NCI-H345 treated with DMSO at 0.1 percent for 48 hours (cell line): ENCODE data around the gene NAT14.
A peak's percentile ranks its signal among the peaks of the same experiment; 100 is the strongest.
"Not testable (repeated sequence)": the region's sequence is repeated elsewhere in the genome, so short reads cannot be mapped to it uniquely, and the experiment has no call there.

Source experiments
- DNase-seq: peaks from one replicate; lab custom pipeline; 2025; ENCODE audit not compliant: unreplicated experiment; lab: John Stamatoyannopoulos, UW

Gene NAT14, protein sequence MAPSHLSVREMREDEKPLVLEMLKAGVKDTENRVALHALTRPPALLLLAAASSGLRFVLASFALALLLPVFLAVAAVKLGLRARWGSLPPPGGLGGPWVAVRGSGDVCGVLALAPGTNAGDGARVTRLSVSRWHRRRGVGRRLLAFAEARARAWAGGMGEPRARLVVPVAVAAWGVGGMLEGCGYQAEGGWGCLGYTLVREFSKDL

DNA sequence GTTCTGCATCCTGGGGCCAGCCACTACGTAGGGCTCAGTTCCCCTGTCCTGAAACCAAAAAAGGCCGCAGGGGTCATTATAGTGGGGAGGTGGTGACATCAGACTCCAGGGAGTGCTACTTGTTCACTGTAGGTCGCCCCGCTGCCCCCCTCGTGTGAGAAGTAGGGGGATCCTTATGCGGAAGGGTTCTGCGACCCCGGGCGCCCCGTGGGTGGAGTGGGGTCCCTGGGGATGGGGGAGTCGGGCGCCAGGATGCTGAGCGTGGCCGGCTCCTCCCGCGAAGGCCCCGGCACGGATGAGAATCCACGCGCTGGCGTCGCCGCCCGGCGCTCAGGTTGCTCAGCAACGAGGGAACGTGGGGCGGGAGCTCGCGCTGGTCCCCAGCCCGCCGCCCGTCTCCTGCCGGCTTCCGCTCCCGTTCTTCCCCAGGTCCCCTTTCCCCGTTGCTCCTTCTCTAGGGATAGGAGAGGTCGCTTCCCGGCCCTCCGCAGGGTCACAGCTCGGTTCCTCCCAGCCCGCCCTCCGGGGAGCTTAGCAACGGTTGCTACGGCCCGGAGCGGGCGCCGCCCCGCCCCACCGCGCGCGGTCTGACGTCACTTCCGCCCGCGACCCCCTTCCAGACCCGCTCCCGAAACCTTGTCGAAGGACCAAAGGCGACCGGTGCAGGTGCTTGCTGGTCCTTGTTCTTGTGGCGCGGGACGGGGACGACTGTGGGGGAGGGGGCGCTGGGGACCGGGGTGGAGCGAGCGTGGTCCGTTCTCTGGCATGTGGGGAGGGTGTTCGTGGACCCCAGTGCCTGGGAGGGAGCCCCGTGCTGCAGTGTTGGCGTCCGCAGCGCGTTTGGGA lies at the start of gene NAT14:
TSS of gene NAT14 (plus strand) at position 596 of the 846 bp plus-strand sequence. CDS start 521 bp downstream, outside the sequence.
- peak; percentile 33 for DNase-seq

DNA sequence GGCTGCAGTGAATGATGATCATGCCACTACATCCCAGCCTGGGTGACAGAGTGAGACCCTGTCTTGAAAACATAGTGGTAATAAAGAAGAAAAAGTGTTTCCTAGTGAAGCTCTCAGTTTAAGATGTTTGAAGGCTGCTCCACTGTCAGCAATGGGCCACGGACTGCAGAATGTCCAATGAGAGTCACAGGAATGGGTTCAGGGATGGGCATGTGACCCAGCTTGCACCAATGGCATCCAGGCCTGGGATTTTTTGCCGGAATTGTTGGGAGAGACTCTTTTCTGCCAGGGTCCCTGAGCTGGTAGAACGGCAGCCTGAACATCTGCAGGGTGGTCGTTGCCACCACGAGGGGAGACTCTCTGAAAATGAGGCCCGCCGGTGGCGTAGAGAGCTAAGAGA lies 48.1 kb upstream of the NAT14 start:
- DNase-seq: no peak

DNA sequence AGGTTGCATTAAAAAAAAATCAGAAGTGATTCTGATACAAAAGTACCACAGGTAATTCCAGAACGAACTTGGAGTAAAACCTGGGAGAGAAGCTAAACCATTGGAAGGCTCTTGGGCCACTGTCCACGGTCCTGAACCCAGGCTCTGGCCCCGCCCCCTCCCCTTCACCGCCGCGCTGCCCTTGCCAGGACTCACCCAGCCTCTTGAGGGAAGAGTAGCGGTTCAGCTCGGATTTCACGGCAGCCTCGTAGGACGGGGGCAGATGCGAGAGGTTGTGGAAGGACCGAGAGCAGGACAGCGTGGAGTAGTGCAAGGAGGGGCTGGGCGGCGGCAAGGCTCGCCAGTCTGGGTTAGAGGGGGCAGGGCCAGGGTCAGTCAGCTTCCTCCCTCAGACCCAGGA lies 47.6 kb upstream of the NAT14 start:
- DNase-seq: no peak

DNA sequence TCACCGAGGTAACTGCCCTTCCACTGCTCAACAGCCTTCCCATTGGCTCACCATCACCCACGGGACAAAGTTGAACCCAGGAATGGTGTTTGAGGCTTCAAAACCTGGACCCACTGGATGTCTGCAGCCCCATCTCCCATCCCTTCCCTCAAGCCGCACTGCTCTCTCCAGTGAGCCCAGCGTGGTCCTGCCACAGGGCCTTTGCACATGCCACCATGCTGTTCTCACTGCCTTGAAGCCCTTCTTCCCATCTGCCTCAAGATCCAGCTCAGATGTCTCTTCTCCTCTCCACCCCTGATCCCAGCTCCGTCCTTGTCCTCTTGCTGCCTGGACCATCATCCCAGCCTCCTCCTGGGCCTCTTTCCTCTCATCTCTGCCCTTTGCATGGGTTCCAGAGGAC lies 45.9 kb upstream of the NAT14 start:
- no peak for DNase-seq

DNA sequence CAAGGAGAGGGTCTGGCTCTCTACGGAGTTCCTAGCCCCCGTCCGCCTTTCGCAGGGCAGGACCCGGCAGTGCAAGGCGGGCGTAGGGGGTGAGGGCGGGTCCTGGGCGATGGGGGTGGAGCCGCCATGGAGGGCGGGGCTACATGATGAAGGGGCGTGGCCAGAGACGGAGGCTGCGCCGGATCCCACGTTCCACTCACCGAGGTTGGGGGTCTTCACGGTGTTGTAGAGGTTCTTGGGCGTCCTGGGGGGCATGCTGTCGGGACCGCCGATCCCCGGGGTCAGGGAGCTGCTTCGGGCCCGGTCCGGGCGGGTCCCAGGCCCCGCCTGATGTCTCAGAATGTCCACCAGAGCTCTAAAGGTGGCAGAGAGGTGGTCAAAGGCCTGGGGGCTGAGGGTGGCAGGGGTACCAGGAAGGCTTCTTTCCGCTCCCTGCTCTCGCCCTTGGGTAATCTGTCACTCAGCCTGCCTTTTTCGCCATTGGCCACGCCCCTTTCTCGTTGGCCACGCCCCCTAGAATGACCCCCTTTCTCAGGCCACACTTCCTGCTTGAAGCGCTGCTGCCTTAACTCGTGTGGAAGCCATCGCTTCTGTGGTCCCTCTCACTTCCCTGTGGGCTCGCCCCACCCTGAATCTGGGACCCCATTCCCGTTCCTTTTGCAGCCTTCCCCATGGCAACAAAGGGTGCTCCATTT lies 44.4 kb upstream of the NAT14 start:
- no peak for DNase-seq

DNA sequence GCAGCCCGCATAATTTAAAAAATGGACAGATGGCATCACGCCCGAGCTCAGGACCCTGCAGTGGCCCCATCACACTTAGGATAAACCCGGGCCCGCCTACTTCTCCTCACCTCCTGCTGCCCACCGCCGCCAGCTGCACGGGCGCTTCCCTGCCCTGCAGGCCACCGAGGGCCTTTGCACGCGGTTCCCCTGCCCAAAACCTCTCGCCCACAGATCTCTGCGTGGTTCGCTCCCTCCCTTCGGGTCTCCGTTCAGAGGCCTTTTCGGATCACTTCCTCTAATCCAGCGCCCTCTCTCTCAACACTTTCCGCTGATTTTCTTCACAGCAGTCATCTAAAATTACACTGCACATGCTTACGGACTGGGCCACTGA lies 43.7 kb upstream of the NAT14 start:
- DNase-seq: no peak

DNA sequence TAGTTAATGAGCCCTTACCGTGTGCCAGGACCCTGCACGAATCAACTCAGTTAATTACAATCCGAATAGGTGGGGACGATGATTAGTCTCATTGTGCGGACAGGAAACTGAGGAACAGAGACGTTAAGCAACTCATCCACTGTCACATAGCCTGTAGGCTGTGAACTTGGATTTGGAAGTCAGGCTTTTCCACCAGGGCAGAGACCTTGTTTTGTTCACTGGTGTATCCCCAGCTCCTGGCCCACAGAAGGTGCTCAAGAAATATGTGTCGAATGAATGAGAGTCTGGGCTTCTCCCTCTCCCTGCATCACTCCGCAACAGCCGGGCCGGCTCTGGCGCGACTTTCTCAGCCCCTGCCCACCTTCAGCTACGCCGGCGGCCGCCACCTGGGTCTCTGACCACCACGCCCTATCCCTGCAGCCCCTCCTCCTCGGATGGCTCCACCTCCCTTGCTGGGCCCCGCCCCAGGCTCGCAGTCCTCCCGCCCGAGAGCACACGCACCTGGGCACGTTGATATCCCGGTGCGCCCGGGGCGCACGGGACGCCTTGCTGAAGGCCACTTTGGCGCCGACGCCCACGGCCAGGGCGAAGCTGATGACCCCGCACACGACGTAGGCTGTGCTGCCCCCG lies 43.2 kb upstream of the NAT14 start:
- DNase-seq: no peak

DNA sequence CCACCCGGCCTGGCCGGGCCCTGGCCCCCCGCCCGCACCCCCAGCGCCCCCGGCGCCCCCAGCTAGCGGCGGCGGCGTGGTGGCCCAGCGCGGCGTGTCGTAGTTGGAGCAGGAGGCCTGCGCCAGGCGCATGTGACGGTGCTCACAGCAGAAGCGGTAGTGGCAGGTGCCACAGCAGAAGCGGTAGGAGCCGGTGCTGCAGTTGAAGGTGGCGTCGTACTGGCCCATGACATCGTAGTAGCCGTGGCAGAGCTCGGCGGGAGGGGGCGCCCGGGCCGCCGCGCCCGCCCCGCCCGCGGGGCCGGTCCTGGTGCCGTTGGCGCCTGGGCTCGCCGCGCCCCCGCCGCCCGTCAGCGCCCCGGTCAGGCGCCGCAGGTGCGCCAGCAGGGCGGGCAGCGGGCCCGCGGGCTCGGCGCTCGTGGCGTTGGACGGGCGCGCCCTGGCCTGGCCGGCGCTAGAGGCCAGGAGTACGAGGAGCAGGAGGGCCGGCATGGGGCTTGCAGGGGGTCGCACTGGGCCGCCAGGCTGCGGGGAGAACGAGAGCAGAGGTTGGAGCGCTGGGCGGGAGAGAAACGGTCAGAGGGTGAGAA lies 42.5 kb upstream of the NAT14 start:
- no peak for DNase-seq

DNA sequence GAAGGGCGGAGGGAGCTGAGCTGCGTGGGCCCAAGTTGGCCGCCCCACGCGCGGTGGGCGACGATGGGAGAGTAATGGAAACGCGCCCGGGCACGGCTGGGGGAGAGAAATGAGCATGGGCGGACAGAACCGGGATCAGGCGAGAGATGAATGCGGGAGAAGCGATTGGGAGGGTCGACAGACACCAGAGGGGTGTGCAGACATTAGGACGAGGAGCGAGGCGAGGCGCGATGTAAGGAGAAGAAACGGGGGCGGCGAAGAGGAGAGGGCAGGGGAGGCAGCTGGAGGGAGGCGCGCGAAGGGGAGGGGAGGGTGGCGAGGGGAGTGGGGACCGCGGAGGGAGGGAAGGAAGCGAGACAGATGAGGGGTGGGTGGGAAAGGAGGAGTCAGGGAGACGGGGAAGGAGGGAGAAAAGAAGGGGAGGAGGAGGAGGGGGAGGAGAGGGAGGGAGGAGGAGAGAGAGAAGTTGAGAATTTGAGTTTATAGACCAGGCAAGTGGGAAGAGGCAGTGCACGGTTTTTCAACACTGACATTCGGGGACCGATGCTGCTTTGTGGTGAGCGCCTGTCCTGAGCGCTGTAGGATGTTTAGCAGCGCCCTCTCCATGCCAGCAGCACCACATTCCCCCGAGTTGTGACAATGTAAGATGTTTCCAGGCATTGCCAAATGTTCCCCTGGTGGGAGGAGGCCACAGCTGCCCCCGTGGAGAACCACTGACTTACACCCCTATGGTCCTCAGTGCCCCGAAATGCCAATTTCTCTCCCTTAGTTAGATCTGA lies 41.8 kb upstream of the NAT14 start, which contains the start of gene SHISA7:
TSS of gene SHISA7 (minus strand) at position 256 of the 779 bp plus-strand sequence. CDS start 437 bp downstream, outside the sequence.
- no peak for DNase-seq

DNA sequence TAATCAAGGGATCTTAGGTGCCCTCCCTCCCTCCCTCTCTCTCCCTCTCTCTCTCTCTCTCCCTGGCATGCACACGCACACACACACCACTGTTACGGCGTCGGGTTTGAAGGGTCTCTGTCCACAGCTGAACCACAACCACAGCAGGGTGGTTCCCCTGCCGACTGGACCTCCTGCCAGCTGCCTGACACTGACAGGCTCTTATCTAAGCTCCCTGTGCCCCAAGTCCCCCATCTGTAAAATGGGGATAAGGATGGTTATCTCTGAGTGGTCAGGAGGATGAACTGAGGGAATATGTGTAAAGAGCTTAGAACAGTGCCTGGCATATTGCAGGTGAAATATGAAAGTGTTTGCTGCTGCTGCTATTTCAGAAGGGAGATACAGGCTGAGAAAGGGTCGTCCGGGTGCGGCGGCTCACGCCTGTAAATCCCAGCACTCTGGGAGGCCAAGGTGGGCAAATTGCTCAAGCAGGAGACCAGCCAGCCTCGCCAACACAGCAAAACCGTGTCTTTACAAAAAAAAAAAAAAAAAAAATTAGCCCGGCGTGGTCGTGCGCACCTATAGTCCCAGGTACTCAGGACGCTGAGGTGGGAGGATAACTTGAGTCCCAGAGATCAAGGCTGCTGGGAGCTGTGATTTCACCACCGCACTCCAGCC lies 41.0 kb upstream of the NAT14 start:
- no peak for DNase-seq

DNA sequence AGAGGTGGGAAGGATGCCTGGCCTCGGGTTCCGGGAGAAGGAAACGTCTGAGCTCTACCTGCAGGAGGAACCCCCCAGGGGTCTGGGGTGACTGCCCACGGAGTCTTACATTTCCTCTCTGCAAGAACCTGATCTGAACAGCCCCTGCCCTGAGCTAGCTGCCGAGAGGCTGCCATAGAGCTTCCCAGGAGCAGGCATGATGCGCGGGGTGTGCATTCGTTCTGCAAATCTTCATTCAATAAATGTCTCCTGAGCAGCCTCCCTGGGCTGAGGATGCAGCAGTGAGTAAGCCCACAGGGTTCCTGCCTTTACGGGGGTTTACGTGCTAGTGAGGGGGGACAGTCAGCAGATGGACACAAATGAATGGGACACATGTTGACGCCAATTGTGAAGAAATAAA lies 40.3 kb upstream of the NAT14 start:
- DNase-seq: no peak

DNA sequence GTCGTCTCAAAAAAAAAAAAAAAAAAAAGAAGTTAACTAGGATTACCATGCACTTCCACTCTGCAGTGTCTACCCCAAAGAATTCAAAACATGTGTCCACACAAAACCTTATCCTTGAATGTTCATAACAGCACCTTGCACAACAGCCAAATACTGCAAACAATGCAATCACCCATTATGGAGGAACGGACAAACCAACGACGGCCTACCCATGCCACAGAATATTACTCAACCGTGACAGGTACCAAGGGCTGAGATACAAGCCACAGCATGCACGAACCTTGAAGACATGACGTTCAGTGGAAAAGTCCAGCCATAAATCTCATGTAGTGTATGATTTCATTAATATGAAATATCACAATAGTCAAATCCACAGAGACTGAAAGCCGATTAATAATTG lies 38.9 kb upstream of the NAT14 start:
- no peak for DNase-seq

DNA sequence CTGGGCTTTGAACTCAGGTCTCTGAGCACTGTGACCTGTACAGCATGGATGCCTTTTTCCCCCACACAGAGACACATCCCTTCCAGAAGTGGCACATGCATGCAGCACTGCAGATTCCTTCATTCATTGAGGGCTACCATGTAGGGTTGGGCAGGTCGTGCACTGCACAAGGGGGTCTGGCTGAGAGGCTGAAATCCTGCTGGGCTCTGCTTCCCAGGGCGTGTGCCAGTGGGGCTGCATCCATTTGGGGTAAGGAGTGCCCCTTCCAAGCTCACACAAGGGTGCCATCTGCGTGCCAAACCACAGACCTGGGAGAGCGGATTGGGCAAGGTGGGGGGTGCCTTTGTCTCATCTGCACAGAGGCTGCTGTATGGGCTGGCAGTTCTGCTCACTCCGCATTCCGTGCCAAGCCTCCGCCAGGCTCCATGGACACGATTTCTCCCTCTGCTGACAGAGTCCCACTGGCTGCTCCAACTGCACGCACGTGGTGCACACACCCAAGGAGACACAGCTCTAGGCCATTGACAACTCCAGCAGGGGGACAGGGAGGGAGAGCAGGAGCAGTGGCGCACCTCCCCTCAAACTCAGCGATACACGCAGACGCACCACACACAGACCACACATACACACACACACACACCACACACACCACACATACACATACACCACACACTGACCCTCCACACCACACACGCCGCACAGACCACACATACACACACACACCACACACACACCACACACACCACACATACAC lies 37.4 kb upstream of the NAT14 start:
- peak; percentile 69 for DNase-seq

DNA sequence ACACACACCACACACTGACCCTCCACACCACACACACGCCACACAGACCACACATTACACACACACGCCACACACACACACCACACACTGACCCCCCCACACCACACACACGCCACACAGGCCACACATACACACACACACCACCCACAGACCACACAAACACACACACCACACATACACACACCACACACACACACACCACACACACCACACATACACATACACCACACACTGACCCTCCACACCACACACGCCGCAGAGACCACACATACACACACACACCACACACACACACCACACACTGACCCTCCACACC lies 36.9 kb upstream of the NAT14 start:
- DNase-seq: not testable (repeated sequence)

DNA sequence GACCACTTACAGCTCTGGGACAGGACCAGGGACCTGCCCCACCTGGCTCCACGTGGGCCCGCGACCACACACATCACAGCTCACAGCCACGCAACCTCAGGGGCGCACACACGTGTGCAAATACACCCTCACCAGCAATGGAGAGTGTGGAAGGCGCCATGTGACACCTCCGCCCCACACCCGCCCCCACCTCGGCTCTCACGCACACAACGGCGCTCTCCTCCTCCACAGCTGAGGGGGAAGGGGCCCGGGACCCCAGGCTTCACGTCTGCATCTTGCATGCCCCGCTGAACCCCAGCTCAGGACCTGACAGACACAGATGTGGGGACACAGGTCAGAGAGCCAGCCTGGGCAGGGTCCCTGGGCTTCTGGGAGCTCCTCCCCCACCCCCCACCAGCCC lies 35.5 kb upstream of the NAT14 start:
- DNase-seq: no peak

DNA sequence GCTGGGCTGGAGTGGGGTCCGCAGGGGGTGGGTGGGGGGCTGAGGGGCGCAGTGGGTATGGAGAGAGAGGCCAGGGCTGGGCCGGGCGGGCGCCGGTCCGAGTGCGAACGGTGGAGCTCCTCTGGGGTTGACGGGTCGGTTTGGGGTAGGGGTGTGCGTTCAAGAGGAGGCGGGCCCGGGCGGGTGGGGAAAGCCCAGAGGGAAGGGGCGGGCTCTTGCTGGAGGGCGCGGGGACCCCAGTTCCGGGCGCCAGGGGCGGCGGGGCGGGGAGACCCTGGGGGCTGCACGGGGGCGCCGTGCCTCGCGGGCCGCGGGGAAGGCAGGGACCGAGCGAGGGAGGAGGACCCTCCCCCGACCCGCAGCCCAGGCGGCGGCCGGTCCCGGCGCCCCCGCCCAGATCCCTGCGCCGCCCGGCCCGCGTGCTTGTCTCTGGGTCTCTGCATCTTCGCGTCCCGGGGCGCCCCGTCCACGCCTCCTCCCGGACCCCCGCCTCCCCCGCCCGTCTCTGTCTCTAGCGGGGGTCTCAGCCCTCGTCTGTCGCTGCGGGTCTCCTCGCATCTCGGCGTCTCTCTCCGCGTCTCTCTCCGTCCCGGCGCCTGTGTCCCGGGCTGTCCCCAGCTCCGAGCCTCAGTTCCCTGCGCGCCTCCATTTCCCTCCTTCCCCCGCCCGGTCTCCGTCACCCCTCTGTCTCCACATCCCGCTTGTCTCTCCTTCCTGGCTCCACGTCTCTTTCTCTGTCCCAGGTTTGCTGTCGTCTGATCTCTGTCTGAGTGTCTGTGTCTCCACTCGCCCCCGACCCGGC lies 33.6 kb upstream of the NAT14 start:
- DNase-seq: no peak

DNA sequence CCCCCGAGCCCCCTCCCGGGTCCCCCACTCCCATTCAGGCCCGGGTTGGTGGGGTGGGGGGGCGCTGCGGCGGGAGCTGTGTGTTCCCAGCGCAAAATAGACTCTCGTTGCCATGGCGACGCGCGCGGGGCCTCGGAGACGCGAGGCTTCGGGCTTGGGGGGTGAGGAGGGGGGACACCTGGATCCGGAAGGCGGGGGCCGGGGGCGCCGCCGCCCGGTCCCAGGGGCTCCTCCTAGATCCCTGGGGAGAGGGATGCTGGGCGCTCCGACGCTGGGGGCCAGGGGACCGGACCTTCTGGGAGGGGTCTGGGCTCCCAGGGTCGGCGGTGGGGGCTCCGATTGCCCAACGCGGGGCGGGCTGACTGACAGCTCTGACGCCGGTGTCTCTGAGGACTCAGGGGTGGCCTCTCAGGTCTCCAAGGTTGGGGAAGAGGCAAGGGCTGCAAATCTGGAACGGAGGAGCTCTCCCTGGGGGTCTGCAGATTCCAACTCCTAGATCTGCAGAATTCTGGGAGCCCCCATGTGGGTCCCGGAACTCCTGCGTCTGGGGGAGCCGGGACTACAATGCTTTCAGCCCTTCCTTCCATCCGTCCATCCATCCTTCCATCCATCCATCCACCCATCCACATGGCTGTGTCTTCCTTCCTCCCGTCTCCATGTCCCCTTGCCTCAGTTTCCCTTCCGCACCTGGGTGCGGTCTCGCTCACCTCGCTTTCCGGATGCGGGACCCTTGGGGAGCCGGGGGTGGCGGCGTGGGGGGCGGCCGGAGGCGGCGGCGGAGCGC lies 32.8 kb upstream of the NAT14 start:
- no peak for DNase-seq
